HG03439 (cell line): Measurements from ENCODE around the gene ZNF565.
A peak's percentile ranks its signal among the peaks of the same experiment; 100 is the strongest.
"Not testable (repeated sequence)": the region's sequence is repeated elsewhere in the genome, so short reads cannot be mapped to it uniquely, and the experiment has no call there.

Experiments
- ATAC-seq: cut with Tn5 transposase; IDR thresholded peaks from one replicate; pipeline ENCODE4 v1.9.1; 2021; ENCODE audit warnings: mild to moderate bottlenecking, moderate library complexity; ENCODE audit not compliant: unreplicated experiment

ZNF565 gene

GRCh38 chr19:36214386-36215275 lies at the start of gene ZNF565, which contains the start of gene ZNF146:
ZNF565 (minus strand) TSS chr19:36214665; CDS start chr19:36201985, 12,680 bp downstream.
ZNF146 (plus strand) TSS chr19:36215106; CDS start chr19:36236441, 21,335 bp downstream.
- ATAC-seq: peak; percentile 95

DNA sequence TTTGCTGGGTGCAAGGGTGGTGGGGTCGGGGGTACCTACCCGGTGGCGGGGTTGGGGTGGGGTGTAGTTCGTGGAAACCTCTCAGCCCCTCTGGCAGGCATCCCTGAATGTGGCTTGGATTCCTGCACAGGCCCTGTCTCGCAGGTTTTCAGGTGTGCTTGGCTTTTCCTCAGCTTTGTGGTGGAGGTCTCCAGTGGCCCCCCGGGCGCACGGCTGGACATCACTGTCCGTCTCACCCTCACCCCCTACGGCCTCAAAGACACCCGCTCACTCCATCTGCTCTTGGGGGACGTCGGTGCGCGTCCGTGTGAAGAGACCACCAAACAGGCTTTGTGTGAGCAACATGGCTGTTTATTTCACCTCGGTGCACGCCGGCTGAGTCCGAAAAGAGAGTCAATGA lies 44.7 kb upstream of the ZNF565 start:
- ATAC-seq: no peak

DNA sequence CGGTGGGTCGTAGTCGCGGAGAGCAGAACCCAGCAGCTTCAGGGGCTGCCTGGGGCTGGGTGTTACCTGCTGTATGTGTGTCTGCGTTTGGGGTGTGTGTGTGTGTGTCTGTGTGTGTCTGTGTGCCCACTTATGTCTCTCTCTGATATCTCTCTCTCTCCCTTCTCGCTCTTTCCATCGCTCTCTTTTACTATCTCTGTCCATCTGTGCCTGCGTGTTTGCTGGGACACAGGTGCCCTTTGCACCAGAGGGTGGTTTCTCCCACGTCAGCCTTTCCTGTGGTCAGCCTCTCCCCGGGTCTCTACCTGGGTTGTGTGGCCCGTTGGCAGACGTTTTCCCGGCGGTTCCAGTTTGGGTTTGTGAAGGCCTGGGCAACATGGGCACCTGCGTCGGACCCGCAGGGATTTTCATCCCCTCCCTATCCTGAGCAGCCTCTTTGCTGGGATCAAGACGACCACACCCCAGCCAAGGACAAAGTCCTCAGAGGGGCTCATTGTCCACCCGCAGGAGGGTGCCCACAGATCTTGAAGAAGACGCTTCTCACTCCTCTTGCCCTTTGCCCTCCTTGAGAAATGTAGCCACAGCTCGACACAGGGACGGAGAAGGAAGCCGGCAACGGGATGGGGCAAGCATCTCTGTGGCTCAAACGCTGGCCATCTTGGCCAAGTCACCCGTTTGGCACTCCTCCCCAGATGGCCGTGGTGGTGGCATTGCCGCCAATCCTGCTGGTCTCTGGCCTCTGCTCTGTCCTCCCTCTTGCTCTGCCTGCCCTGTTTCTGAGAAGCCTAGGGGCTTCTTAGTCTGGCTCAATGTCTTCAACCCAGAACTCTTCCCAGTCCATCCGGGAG lies 43.8 kb upstream of the ZNF565 start:
- no peak for ATAC-seq

- ATAC-seq: no peak
These were observed 43.0 kb upstream of the ZNF565 start for GRCh38 chr19:36257520-36257876.

DNA sequence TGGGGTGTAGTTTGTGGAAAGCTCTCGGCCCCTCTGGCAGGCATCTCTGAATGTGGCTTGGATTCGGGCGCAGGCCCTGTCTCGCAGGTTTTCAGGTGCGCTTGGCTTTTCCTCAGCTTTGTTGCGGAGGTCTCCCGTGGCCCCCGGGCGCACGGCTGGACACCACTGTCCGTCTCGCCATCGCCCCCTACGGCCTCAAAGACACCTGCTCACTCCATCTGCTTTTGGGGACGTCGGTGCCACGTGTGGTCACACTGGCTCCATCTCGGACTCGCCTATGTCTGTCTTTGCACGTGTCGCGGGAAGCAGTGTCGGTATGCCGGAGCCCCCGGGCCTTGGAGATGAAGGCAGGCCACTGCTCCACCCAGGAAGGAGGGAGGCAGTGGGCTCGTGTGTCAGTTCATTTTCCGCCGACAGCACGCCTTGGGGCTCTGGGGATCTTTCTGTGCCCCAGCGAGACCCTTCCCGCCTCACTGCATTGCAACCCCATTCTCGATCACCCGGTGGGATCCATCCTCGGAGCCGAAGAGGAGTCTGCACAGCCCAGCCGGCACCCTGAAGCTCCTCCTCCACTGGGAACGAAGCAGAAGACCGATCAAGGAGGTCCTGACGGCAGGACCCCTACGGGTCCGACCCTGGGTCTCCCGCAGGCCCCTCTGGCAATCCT lies 42.5 kb upstream of the ZNF565 start:
- no peak for ATAC-seq

GRCh38 chr19:36256064-36256463 lies 41.6 kb upstream of the ZNF565 start:
- ATAC-seq: no peak

- no peak for ATAC-seq
These were observed 40.9 kb upstream of the ZNF565 start for GRCh38 chr19:36255316-36255715.

DNA sequence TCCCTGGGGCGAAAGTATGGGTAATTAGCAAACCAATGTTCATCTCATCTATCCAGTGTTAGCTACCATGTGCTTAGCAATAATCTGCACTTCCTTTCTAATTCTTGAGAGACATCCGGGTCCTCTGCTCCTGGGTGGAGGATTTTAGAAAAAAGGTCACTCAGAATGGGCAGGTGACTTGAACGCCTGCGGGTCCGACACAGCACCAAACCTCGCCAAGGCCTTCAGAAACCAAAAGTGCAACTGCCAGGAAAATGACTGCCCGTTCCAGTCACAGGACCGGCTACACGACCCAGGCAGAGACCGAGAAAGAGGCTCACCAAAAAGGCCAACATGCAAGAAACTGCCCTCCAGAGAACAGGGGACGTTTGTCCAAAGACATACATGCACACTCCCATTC lies 40.4 kb upstream of the ZNF565 start:
- no peak for ATAC-seq

DNA sequence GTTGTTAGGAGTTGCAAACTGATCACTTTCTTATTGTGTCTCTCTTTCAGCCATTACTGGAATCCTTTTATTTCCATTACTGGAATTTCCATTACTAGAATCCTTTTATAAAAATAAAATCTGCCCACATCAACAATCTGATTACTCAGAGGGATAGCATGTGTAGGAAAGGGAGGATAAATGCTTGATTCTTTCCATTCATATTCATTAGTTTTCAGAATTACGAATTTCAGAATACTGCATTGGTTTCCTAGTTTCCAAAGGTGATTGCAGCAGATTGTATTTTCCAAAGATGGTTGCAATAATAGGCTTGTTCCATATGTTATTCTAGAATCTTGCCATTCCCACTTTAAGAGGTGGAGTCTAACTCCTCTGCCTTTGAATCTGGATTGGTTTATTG lies 37.6 kb upstream of the ZNF565 start:
- no peak for ATAC-seq

GRCh38 chr19:36246006-36246481 lies 31.6 kb upstream of the ZNF565 start:
- ATAC-seq: no peak

GRCh38 chr19:36245210-36246005 lies 30.9 kb upstream of the ZNF565 start:
- no peak for ATAC-seq

GRCh38 chr19:36244066-36244465 lies 29.6 kb upstream of the ZNF565 start:
- no peak for ATAC-seq

- ATAC-seq: no peak
These were observed 22.5 kb upstream of the ZNF565 start for GRCh38 chr19:36236946-36237310.

- ATAC-seq: no peak
These were observed 22.0 kb upstream of the ZNF565 start for GRCh38 chr19:36236304-36236945.

DNA sequence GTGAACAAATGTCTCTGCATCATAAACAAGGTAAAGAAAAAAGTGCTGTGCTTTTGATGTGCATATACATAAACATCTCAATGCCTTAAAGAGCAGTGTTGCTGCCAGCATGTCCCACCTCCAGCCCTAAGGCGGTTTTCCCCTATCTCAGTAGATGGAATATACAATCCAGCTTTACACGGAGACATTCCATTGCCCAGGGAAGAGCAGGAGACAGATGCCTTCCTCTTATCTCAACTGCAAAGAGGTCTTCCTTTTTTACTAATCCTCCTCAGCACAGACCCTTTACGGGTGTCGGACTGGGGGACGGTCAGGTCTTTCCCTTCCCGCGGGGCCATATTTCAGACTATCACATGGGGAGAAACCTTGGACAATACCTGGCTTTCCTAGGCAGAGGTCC lies 19.2 kb upstream of the ZNF565 start:
- ATAC-seq: not testable (repeated sequence)

GRCh38 chr19:36225219-36225892 lies 10.9 kb upstream of the ZNF565 start:
- no peak for ATAC-seq

- ATAC-seq: no peak
These were observed 8.0 kb upstream of the ZNF565 start for GRCh38 chr19:36222503-36222902.

GRCh38 chr19:36221474-36221873 lies 7.0 kb upstream of the ZNF565 start:
- ATAC-seq: no peak
